Astrocyte (in vitro differentiated cells and primary cell): ENCODE measurements around the gene AGTPBP1.

ENCODE experiments used
- CTCF ChIP-seq: IDR thresholded peaks from 2 replicates; pipeline ENCODE4 v1.5.1; 2011; ENCODE audit warnings: low read depth, mild to moderate bottlenecking, inconsistent platforms, low read length, moderate library complexity; ENCODE audit not compliant: insufficient read depth
- EZH2 ChIP-seq: IDR thresholded peaks from 2 replicates; pipeline ENCODE4 v1.6.1; 2012; ENCODE audit warnings: mild to moderate bottlenecking, low read length, inconsistent platforms; ENCODE audit not compliant: insufficient read depth

DNA sequence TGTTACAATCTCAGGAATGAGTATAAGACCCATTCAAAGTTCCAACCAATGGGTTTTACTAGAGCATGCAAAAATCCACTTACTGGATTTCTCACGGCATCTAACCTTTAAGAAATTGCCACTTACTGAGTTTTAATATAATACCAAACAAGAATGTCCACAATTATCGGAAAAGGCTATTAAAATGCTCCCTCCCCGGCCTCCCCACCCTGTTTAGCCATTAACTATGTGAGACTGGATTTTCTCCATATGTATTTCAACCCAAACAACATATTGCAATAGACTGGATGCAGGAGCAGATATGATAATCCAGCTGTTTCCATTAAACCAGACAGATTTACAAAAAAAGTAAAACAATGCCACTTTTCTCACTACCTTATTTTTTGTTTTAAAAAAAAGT lies 4.1 kb downstream of the AGTPBP1 start:
- TF ChIP-seq CTCF: no peak
- no peak for TF ChIP-seq EZH2
